ENCODE results near the gene PUM1. TPM values are rescaled to one million over a fixed set of nuclear protein-coding genes. Genes with fewer than 3 reads are reported as not detected.
"Not testable (repeated sequence)": the region's sequence is repeated elsewhere in the genome, so short reads cannot be mapped to it uniquely, and the experiment has no call there.

PUM1 gene
- polyA plus RNA-seq, 1 donor: 71.9 TPM

DNA sequence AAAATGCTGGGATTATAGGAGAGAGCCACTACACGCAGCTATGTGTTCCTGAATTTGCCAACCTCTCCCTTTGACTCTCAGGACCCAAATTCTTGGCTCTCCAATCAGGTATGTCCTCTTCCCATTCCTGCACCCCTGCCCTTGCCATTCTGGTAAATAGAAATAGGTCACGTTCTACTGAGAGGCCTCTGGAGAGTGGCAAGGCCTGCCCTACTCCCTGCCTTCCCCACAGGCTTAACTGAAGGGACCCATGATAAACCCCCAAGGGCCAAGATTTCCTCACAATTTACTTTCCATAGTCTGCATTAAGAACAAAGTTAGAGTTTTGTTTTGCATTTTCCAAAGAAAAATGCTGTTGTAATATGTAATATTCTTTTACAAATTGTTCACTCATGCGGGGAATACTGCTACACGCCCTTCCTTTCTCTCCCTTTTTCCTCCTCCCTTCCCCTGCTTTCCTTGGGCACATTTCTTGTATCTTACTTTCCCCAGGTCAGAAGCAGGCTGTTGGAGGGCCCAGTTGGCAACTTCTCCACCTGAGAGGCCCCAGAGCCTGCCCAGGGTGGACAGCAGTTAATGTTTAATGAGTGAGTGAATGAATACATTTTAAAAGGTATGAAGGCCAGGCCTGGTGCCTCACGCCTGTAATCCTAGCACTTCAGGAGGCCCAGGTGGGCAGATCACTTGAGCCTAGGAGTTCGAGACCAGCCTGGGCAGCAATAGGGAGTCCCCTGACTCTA, 33.9 kb upstream of the PUM1 start:
- WGBS (ENCODE audit: insufficient coverage, low lambda C conversion rate): no CpG with 5 or more reads among the region's 6 CpGs
- H3K27me3 ChIP-seq (ENCODE audit: control insufficient read depth, insufficient read depth, low read length): no peaks in the 10 kb centered on the region
- peaks cover 35% of the 10 kb centered on the region for H3K4me1 ChIP-seq (ENCODE audit: control insufficient read depth, insufficient read depth, low read length)
- no peaks in the 10 kb centered on the region for H3K9me3 ChIP-seq (ENCODE audit: control insufficient read depth, low read depth, low read length)
- DNase-seq: peak; percentile 81 to 90
- no peaks in the 10 kb centered on the region for H3K36me3 ChIP-seq (ENCODE audit: control insufficient read depth, insufficient read depth, low read length)
- peak overlapping the region; percentile 92 for H3K27ac ChIP-seq (ENCODE audit: low read length)
- H3K4me3 ChIP-seq (ENCODE audit: low read length): no peak overlapping the region

GRCh38 chr1:31095985-31096384, 30.5 kb upstream of the PUM1 start:
- DNase-seq: no peak
- no CpG with 5 or more reads among the region's 6 CpGs for WGBS (ENCODE audit: insufficient coverage, low lambda C conversion rate)
- H3K9me3 ChIP-seq (ENCODE audit: control insufficient read depth, low read depth, low read length): no peaks in the 10 kb centered on the region
- H3K27ac ChIP-seq (ENCODE audit: low read length): no peak overlapping the region
- H3K36me3 ChIP-seq (ENCODE audit: control insufficient read depth, insufficient read depth, low read length): no peaks in the 10 kb centered on the region
- peaks cover 27% of the 10 kb centered on the region for H3K4me1 ChIP-seq (ENCODE audit: control insufficient read depth, insufficient read depth, low read length)
- H3K27me3 ChIP-seq (ENCODE audit: control insufficient read depth, insufficient read depth, low read length): no peaks in the 10 kb centered on the region
- H3K4me3 ChIP-seq (ENCODE audit: low read length): no peak overlapping the region

DNA sequence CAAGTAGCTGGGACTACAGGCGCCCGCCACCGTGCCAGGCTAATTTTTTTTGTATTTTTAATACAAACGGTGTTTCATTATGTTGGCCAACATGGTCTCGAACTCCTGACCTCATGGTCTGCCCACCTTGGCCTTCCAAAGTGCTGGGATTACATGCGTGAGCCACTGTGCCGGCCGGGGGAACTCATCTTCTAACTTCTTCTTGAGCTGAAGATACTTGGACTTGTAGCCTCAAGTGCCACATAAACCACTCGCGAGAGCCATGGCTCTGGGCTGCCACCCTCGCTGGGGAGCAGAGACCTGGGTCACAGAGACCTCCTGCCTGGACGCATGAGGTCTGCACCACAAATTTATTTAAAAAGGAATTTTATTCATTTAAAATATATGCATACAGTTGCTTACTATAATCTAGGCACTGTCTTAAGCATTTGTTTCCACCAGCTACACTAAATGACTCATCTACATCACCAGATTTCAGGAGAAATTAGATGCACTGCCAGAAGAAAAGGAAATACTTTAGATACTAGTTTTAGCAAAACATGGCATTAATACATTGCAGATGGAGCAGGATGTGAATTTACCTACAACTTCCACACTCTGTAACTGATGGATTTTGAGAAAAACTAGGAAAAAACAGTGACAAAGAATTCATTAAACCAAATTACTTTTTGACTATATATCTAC, 29.9 kb upstream of the PUM1 start:
- H3K4me1 ChIP-seq (ENCODE audit: control insufficient read depth, insufficient read depth, low read length): peaks cover 21% of the 10 kb centered on the region
- H3K27me3 ChIP-seq (ENCODE audit: control insufficient read depth, insufficient read depth, low read length): no peaks in the 10 kb centered on the region
- H3K4me3 ChIP-seq (ENCODE audit: low read length): no peak overlapping the region
- H3K36me3 ChIP-seq (ENCODE audit: control insufficient read depth, insufficient read depth, low read length): no peaks in the 10 kb centered on the region
- DNase-seq: no peak
- H3K27ac ChIP-seq (ENCODE audit: low read length): peak overlapping the region; percentile 59
- no peaks in the 10 kb centered on the region for H3K9me3 ChIP-seq (ENCODE audit: control insufficient read depth, low read depth, low read length)
- no CpG with 5 or more reads among the region's 12 CpGs for WGBS (ENCODE audit: insufficient coverage, low lambda C conversion rate)

- WGBS (ENCODE audit: insufficient coverage, low lambda C conversion rate): no CpG with 5 or more reads among the region's 3 CpGs
- H3K27me3 ChIP-seq (ENCODE audit: control insufficient read depth, insufficient read depth, low read length); H3K27ac ChIP-seq (ENCODE audit: low read length); DNase-seq; H3K9me3 ChIP-seq (ENCODE audit: control insufficient read depth, low read depth, low read length); H3K36me3 ChIP-seq (ENCODE audit: control insufficient read depth, insufficient read depth, low read length); H3K4me1 ChIP-seq (ENCODE audit: control insufficient read depth, insufficient read depth, low read length); H3K4me3 ChIP-seq (ENCODE audit: low read length): not testable (repeated sequence)
These were observed 22.6 kb upstream of the PUM1 start for GRCh38 chr1:31088081-31088480.

DNA sequence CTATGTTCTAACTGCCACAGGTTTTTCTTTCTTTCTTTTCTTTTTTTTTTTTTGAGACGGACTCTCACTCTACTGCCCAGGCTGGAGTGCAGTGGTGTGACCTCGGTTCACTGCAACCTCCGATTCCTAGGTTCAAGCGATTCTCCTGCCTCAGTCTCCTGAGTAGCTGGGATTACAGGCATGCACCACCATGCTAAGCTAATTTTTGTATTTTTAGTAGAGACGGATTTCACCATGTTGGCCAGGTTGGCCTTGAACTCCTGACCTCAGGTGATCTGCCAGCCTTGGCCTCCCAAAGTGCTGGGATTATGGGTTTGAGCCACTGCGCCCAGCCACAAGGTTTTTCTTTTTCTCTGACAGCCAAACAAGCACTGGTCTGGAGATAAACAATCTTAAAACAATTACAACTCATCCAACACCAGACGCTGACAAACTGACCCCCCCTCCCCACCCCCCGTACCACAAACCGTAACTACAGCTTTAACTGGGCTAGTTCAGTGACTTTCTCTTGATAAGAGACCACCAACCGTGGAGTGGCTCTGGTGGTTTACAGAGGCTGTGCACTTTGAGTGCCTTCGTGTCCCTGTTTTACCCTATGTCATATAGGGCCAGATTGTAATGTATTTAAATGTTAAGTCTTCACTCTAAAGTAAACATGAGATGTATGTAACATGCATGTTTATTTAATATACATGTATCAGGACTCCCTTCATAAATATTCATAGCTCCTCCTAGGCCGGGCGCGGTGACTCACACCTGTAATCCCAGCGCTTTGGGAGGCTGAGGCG, 19.5 kb upstream of the PUM1 start:
- no peak for DNase-seq
- Histone ChIP-seq H3K36me3 (ENCODE audit: control insufficient read depth, insufficient read depth, low read length) (no peaks in the 10 kb centered on the region), H3K4me1 (ENCODE audit: control insufficient read depth, insufficient read depth, low read length) (no peaks in the 10 kb centered on the region), H3K27ac (ENCODE audit: low read length) (no peak overlapping the region), H3K4me3 (ENCODE audit: low read length) (no peak overlapping the region), H3K27me3 (ENCODE audit: control insufficient read depth, insufficient read depth, low read length) (no peaks in the 10 kb centered on the region), H3K9me3 (ENCODE audit: control insufficient read depth, low read depth, low read length) (no peaks in the 10 kb centered on the region)
- WGBS (ENCODE audit: insufficient coverage, low lambda C conversion rate): no CpG with 5 or more reads among the region's 16 CpGs

DNA sequence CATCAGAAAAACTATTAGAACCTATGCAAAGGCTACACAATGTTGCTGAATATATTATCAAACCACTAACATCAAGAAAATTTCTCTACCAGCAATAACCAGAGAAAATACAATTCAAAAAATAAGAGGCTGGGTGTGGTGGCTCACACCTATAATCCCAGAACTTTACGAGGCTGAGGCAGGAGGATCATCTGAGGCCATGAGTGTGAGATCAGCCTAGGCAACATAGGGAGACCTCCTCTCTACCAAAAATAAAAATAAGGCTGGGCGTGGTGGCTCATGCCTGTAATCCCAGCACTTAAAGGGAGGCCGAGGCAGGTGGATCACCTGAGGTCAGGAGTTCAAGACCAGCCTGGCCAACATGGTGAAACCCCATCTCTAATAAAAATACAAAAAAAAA, 16.9 kb upstream of the PUM1 start:
- DNase-seq: no peak
- Histone ChIP-seq H3K9me3 (ENCODE audit: control insufficient read depth, low read depth, low read length) (no peaks in the 10 kb centered on the region), H3K27ac (ENCODE audit: low read length) (no peak overlapping the region), H3K4me1 (ENCODE audit: control insufficient read depth, insufficient read depth, low read length) (no peaks in the 10 kb centered on the region), H3K36me3 (ENCODE audit: control insufficient read depth, insufficient read depth, low read length) (no peaks in the 10 kb centered on the region), H3K27me3 (ENCODE audit: control insufficient read depth, insufficient read depth, low read length) (no peaks in the 10 kb centered on the region), H3K4me3 (ENCODE audit: low read length) (no peak overlapping the region)
- WGBS (ENCODE audit: insufficient coverage, low lambda C conversion rate): no CpG with 5 or more reads among the region's 3 CpGs

GRCh38 chr1:31073044-31073443, 7.5 kb upstream of the PUM1 start:
- peak overlapping the region; percentile 37 for H3K27ac ChIP-seq (ENCODE audit: low read length)
- DNase-seq: peak; percentile 60 to 74

DNA sequence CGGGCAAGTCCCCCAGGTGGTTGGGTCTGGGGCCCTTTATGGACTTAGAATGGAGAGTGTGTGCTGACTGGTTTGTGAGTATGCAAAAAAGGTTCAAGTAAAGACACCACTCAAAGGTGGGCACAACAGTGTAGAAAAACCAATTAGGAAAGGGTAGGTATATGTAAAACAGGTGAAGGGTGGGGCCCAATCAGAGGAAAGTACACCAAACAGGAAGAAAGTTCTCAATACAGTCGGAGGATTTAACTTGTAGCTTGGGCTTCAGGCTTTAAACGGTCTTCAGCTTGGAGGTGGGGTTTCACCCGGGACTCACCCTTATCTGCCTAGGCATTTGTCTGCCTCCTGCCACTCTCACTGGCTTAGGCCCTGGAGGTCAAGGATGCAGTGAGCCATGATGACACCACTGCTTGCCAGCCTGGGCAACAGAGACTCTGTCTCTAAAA, 6.8 kb upstream of the PUM1 start:
- no peak overlapping the region for H3K4me3 ChIP-seq (ENCODE audit: low read length)
- no peak overlapping the region for H3K27ac ChIP-seq (ENCODE audit: low read length)
- no peak for DNase-seq
- no peaks in the 10 kb centered on the region for H3K27me3 ChIP-seq (ENCODE audit: control insufficient read depth, insufficient read depth, low read length)
- H3K9me3 ChIP-seq (ENCODE audit: control insufficient read depth, low read depth, low read length): no peaks in the 10 kb centered on the region
- no peaks in the 10 kb centered on the region for H3K4me1 ChIP-seq (ENCODE audit: control insufficient read depth, insufficient read depth, low read length)
- H3K36me3 ChIP-seq (ENCODE audit: control insufficient read depth, insufficient read depth, low read length): no peaks in the 10 kb centered on the region
- WGBS (ENCODE audit: insufficient coverage, low lambda C conversion rate): no CpG with 5 or more reads among the region's 4 CpGs

More at GRCh38 chr1:31073044-31073443, 7.5 kb upstream of the PUM1 start:
- WGBS (ENCODE audit: insufficient coverage, low lambda C conversion rate): no CpG with 5 or more reads among the region's 2 CpGs
- H3K4me1 ChIP-seq (ENCODE audit: control insufficient read depth, insufficient read depth, low read length): no peaks in the 10 kb centered on the region
- H3K36me3 ChIP-seq (ENCODE audit: control insufficient read depth, insufficient read depth, low read length): no peaks in the 10 kb centered on the region
- no peaks in the 10 kb centered on the region for H3K9me3 ChIP-seq (ENCODE audit: control insufficient read depth, low read depth, low read length)
- H3K4me3 ChIP-seq (ENCODE audit: low read length): no peak overlapping the region
- H3K27me3 ChIP-seq (ENCODE audit: control insufficient read depth, insufficient read depth, low read length): no peaks in the 10 kb centered on the region

DNA sequence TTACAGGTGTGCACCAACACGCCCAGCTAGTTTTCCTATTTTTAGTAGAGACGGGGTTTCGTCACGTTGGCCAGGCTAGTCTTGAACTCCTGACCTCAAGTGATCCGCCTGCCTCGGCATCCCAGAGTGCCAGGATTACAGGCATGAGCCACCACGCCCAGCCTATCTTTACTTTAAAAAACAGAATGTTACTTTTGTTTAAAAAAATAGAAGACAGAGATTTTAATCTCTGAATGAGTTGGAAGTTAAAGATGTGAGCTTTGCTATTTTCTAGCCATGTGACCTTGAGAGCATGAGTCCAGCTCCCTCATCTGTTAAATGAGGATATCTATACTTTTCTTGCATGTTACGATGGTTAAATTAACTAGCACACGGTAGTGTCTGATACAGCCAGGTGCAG, 3.9 kb upstream of the PUM1 start:
- WGBS (ENCODE audit: insufficient coverage, low lambda C conversion rate): 78% methylated on average over 3 of the region's 9 CpGs
- Histone ChIP-seq H3K4me3 (ENCODE audit: low read length) (no peak overlapping the region), H3K27me3 (ENCODE audit: control insufficient read depth, insufficient read depth, low read length) (no peaks in the 10 kb centered on the region)

GRCh38 chr1:31064718-31065309, 703 bp downstream of the PUM1 start:
- no CpG with 5 or more reads among the region's 19 CpGs for WGBS (ENCODE audit: insufficient coverage, low lambda C conversion rate)
- DNase-seq: no peak
- Histone ChIP-seq H3K4me1 (ENCODE audit: control insufficient read depth, insufficient read depth, low read length) (peaks cover 15% of the 10 kb centered on the region), H3K4me3 (ENCODE audit: low read length) (peak overlapping the region; percentile 83), H3K36me3 (ENCODE audit: control insufficient read depth, insufficient read depth, low read length) (no peaks in the 10 kb centered on the region), H3K9me3 (ENCODE audit: control insufficient read depth, low read depth, low read length) (no peaks in the 10 kb centered on the region), H3K27ac (ENCODE audit: low read length) (peak overlapping the region; percentile 96), H3K27me3 (ENCODE audit: control insufficient read depth, insufficient read depth, low read length) (no peaks in the 10 kb centered on the region)

More for the DNA sequence above, 3.9 kb upstream of the PUM1 start:
- DNase-seq: peak in 1 of 2 donors; percentile 20
- H3K9me3 ChIP-seq (ENCODE audit: control insufficient read depth, low read depth, low read length): no peaks in the 10 kb centered on the region
- no peaks in the 10 kb centered on the region for H3K4me1 ChIP-seq (ENCODE audit: control insufficient read depth, insufficient read depth, low read length)
- no peak overlapping the region for H3K27ac ChIP-seq (ENCODE audit: low read length)
- H3K36me3 ChIP-seq (ENCODE audit: control insufficient read depth, insufficient read depth, low read length): no peaks in the 10 kb centered on the region
